CD4-positive, alpha-beta T cell (primary cell): ENCODE data around the gene NKAP. TPM values are rescaled to one million over a fixed set of nuclear protein-coding genes. Genes with fewer than 3 reads are reported as not detected.
"Not testable (repeated sequence)": the region's sequence is repeated elsewhere in the genome, so short reads cannot be mapped to it uniquely, and the experiment has no call there.

Source experiments
- ATAC-seq: fragments of 200-7000 bp; cut with Tn5 transposase; one replicate; pipeline ENCODE4 v1.10.0; 2022; ENCODE audit warnings: mild to moderate bottlenecking; ENCODE audit not compliant: poor library complexity
- CTCF ChIA-PET: fragments of 350-600 bp; sonication (Branson Sonifier 250); formaldehyde crosslinking; loops from one replicate; lab custom pipeline; 2021; ENCODE audit warnings: antibody characterized with exemption, inconsistent platforms; lab: Charles Lee
- POLR2A ChIA-PET: fragments of 350-600 bp; sonication (Branson Sonifier 250); formaldehyde crosslinking; loops from one replicate; lab custom pipeline; 2021; ENCODE audit warnings: antibody characterized with exemption, inconsistent platforms; lab: Charles Lee
- DNase-seq, 14 experiments: peaks; one replicate each; pipeline ENCODE4 v3.0.0-alpha.2; 2013 to 2020; ENCODE audit warnings: mixed read lengths in 2 of 14
- H3K27ac ChIP-seq, 2 donors: one replicate each; pipeline versions ENCODE4 v1.5.1 to v1.7.0; 2013; ENCODE audit warnings: low read length in 2 of 2, low read depth in 1 of 2, mild to moderate bottlenecking in 1 of 2
- H3K27me3 ChIP-seq, 2 experiments: 1 replicate in 1 of 2; 2 replicates in 1 of 2; pipeline versions ENCODE4 v1.6.1 to v1.7.0; 2013; ENCODE audit warnings: low read length in 2 of 2, control low read depth in 1 of 2, mild to moderate bottlenecking in 1 of 2, moderate library complexity in 1 of 2; ENCODE audit not compliant: insufficient read depth in 2 of 2, control insufficient read depth in 1 of 2
- H3K36me3 ChIP-seq: one replicate; pipeline ENCODE4 v1.6.1; 2013; ENCODE audit warnings: low read length, control low read depth; ENCODE audit not compliant: insufficient read depth
- H3K4me1 ChIP-seq: one replicate; pipeline ENCODE4 v1.6.1; 2013; ENCODE audit warnings: low read length, control low read depth; ENCODE audit not compliant: insufficient read depth
- H3K4me3 ChIP-seq: one replicate; pipeline ENCODE4 v1.5.1; 2013; ENCODE audit warnings: mild to moderate bottlenecking, low read length, moderate library complexity
- H3K9me3 ChIP-seq, 2 experiments: 1 replicate in 1 of 2; 2 replicates in 1 of 2; pipeline versions ENCODE4 v1.6.1 to v1.7.0; 2013; ENCODE audit warnings: low read length in 2 of 2, mild to moderate bottlenecking in 2 of 2, control low read depth in 1 of 2, moderate library complexity in 1 of 2; ENCODE audit not compliant: control insufficient read depth in 1 of 2, insufficient read depth in 1 of 2
- H3K27ac Mint-ChIP-seq: one replicate; pipeline ENCODE4 v1.8.0; 2020; ENCODE audit warnings: mixed read lengths
- H3K27me3 Mint-ChIP-seq: one replicate; pipeline ENCODE4 v1.8.0; 2021; ENCODE audit warnings: mixed read lengths
- H3K36me3 Mint-ChIP-seq: one replicate; pipeline ENCODE4 v1.8.0; 2021; ENCODE audit warnings: low read depth, mixed read lengths
- H3K4me1 Mint-ChIP-seq: one replicate; pipeline ENCODE4 v1.8.0; 2021; ENCODE audit warnings: low read depth, mixed read lengths
- H3K4me3 Mint-ChIP-seq: one replicate; pipeline ENCODE4 v1.8.0; 2020; ENCODE audit warnings: mild to moderate bottlenecking, mixed read lengths
- H3K9me3 Mint-ChIP-seq: one replicate; pipeline ENCODE4 v1.8.0; 2020; ENCODE audit warnings: mixed read lengths
- intact Hi-C, 2 experiments: fragments of 100-400 bp; cut with DNase I in 1 of 2; cut with micrococcal nuclease in 1 of 2; formaldehyde crosslinking; loops; one replicate each; pipeline versions ENCODE4 v1.15.1 to v1.9.0; 2023 to 2025; cut with DNase I, micrococcal nuclease
- total RNA-seq, 174 experiments: library from RNA in 2 of 174; stranded (reverse) in 2 of 174; gene quantifications; one replicate each; pipeline ENCODE4 v1.2.3 and lab custom pipeline; 2021 to 2026
- TF ChIP-seq, protein P1 (sequence below): fragments of 200-600 bp; IDR thresholded peaks from one replicate; pipeline ENCODE4 v1.8.0; 2022; ENCODE audit warnings: antibody characterized with exemption, mild to moderate bottlenecking

NKAP gene
- total RNA-seq, 2 experiments from 2014 or later: 14.5 to 15.6 TPM

DNA sequence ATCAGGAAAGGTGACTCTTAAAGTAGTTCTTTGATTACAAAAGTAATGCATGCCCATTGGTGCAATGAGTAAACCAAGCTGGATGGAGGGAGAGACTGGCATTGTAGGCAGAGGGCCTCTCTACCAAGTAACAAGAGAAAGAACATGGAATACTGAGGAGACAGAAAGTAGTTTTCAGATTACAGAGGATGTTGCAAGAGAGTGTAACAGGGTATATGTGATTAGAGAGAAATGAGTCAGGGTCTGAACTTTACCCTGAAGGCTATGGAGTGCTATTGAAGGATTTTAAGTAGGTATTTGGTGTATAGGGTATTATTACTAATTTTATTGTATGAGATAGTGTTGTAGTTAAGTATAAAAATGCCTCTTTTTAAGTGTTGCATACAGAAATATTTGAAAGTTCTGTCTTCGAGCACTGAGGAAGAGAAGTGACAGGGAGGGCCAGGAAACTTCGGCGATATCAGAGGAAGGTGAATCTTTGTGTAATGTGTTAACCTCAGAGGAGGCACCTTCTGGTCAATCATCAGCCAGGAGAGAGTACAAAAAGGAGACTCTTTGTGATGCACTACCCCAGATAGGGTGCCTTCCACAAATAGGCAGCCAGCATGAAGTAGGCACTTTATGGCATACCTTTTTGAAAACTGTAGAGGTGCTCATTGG is 8.2 kb downstream of the NKAP start:
- no peaks in the 10 kb centered on the region for H3K9me3 Mint-ChIP-seq
- Histone ChIP-seq H3K27ac (no peak overlapping the region), H3K27me3 (no peaks in the 10 kb centered on the region), H3K9me3 (no peaks in the 10 kb centered on the region), H3K36me3 (peaks cover 40% of the 10 kb centered on the region), H3K4me3 (no peak overlapping the region), H3K4me1 (no peaks in the 10 kb centered on the region)
- intact Hi-C loops: no loop called here
- peaks cover 52% of the 10 kb centered on the region for H3K36me3 Mint-ChIP-seq
- H3K27ac Mint-ChIP-seq: no peak overlapping the region
- CTCF ChIA-PET: no interaction called here
- no peak for ATAC-seq
- no peak overlapping the region for H3K4me3 Mint-ChIP-seq
- no peaks in the 10 kb centered on the region for H3K4me1 Mint-ChIP-seq
- TF ChIP-seq, protein P1, sequence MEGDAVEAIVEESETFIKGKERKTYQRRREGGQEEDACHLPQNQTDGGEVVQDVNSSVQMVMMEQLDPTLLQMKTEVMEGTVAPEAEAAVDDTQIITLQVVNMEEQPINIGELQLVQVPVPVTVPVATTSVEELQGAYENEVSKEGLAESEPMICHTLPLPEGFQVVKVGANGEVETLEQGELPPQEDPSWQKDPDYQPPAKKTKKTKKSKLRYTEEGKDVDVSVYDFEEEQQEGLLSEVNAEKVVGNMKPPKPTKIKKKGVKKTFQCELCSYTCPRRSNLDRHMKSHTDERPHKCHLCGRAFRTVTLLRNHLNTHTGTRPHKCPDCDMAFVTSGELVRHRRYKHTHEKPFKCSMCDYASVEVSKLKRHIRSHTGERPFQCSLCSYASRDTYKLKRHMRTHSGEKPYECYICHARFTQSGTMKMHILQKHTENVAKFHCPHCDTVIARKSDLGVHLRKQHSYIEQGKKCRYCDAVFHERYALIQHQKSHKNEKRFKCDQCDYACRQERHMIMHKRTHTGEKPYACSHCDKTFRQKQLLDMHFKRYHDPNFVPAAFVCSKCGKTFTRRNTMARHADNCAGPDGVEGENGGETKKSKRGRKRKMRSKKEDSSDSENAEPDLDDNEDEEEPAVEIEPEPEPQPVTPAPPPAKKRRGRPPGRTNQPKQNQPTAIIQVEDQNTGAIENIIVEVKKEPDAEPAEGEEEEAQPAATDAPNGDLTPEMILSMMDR: no peak
- POLR2A ChIA-PET: no interaction called here
- no peaks in the 10 kb centered on the region for H3K27me3 Mint-ChIP-seq
- no peak for DNase-seq

DNA sequence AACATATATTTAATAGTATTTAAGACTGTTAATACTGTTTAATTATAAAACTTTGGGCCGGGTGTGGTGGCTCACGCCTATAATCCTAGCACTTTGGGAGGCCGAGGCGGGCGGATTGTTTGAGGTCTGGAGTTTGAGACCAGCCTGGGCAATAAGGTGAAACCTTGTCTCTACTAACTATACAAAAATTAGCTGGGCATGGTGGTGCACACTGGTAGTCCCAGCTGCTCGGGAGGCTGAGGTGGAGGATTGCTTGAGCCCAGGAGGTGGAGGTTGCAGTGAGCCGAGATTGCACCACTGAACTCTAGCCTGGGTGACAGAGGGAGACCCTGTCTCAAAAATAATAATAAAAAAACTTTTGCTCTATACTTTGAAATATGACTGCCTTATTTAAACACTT is 21.2 kb downstream of the NKAP start:
- ATAC-seq, H3K27ac Mint-ChIP-seq, DNase-seq, H3K27ac ChIP-seq, H3K4me3 ChIP-seq, H3K9me3 ChIP-seq, H3K27me3 Mint-ChIP-seq, POLR2A ChIA-PET, H3K27me3 ChIP-seq, H3K4me1 ChIP-seq, H3K9me3 Mint-ChIP-seq, H3K36me3 ChIP-seq, CTCF ChIA-PET, H3K4me1 Mint-ChIP-seq, H3K4me3 Mint-ChIP-seq: not testable (repeated sequence)
- peaks cover 19% of the 10 kb centered on the region for H3K36me3 Mint-ChIP-seq
- intact Hi-C loops: loop anchor here in 1 of 2 experiments (1.0 kb wide), 1 partner anchor 20 kb away; no protein-coding TSS in a partner anchor

DNA sequence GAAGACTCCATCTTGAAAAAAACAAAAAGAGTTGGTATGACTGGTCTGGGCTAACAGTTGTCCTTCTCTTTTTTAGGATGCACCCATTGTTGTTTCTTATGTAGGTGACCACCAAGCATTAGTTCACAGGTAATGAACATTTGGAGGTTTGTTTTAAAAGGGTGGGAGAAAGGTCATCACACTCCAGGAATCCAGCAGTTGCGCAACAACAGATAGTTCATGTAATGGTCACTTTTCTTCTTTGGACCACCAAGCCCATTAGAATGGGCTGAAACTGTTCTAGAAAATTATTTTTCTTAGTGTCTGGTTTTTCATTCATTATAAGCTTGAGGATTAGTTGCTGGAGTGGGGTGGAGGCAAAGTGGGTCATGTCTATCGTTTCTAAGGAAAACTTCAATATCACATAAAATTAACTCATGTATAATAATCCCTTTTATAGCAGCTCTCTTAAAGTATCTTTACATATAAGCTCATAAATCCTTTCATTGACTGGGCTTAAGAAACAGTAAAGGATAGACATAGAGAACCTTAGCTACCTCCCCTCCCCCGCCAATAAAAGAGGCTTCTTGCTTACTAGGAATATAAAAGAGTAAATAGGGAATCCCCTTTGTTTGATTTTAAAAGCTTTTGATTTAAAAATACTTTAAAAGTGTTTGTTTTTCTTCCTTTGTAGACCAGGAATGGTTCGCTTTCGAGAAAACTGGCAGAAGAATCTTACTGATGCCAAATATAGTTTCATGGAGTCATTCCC is 23.5 kb downstream of the NKAP start:
- H3K27ac ChIP-seq: no peak overlapping the region
- Mint-ChIP-seq H3K27me3 (no peaks in the 10 kb centered on the region), H3K9me3 (no peaks in the 10 kb centered on the region), H3K27ac (no peak overlapping the region), H3K4me3 (no peak overlapping the region), H3K36me3 (peaks cover 13% of the 10 kb centered on the region), H3K4me1 (no peaks in the 10 kb centered on the region)
- CTCF ChIA-PET: no interaction called here
- no peaks in the 10 kb centered on the region for H3K9me3 ChIP-seq
- H3K4me3 ChIP-seq: no peak overlapping the region
- POLR2A ChIA-PET: no interaction called here
- no peaks in the 10 kb centered on the region for H3K27me3 ChIP-seq
- no peak for DNase-seq
- H3K4me1 ChIP-seq: no peaks in the 10 kb centered on the region
- TF ChIP-seq, protein P1: no peak
- ATAC-seq: no peak
- peaks cover 3% of the 10 kb centered on the region for H3K36me3 ChIP-seq
- intact Hi-C loops: no loop called here
